Dermis blood vessel endothelial cell (primary cell): ENCODE data around the gene VN1R5. TPM values are rescaled to one million over a fixed set of nuclear protein-coding genes. Genes with fewer than 3 reads are reported as not detected.
"Not testable (repeated sequence)": the region's sequence is repeated elsewhere in the genome, so short reads cannot be mapped to it uniquely, and the experiment has no call there.

Experiments used
- DNase-seq: peaks from one replicate; pipeline ENCODE4 v3.0.0; 2010
- total RNA-seq: library from RNA; depleted of rRNA; stranded (reverse); fragments of >200 nt; gene quantifications from 2 replicates; pipeline ENCODE4 v1.2.3, GENCODE V29; 2014

Gene VN1R5
- not detected in 2 replicates for total RNA-seq

DNA sequence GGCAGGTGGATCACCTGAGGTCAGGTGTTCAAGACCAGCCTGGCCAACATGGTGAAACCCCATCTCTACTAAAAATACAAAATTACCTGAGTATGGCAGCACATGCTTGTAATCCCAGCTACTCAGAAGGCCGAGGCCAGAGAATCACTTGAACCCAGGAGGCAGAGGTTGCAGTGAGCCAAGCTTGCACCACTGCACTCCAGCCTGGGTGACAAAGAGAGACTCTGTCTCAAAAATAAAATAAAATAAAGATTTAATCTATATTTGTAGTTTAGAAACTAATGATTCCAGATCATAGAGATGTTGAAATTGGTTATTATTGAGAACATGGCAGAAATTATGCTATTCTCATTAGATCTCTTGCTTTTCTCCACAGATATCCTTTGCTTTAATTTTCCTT is at the start of gene VN1R5:
TSS of gene VN1R5 (plus strand) at position 301 of the 400 bp plus-strand sequence.
- DNase-seq = not testable (repeated sequence)

DNA sequence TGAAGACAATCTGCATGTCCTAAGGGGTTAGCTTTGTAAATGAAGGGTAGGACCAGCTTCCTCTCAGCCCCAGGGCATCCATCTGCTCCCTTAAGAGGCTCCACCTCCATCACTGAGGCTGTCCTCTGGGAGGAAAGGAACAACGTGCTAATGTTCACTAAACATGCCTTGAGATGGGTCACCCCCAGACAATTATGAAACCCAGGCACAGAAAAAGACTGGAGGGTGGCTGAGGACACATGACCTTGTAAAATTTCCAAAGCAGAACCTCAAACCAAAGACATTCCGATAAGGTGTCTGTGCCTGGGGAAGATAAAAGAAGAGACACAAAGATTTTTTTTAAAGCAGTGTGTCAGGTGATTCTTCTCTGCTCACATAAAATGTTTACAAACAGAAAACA is 46.5 kb upstream of the VN1R5 start:
- DNase-seq = peak; percentile 12

DNA sequence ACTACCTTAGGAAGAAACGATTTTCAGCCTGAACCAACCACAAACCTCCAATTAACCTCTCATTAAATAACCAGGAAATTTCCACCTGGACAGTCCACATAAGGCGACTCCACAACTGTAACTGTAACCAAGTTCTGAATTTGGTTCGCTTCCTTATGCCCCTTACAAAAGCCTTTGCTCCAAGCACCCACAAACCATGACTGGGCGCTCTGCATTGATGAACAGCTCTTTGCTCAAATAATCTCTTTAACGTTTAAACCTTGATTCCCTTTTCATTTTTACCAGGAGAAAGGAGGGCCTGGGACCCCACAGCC is 45.9 kb upstream of the VN1R5 start:
- DNase-seq = no peak

- peak; percentile 95 for DNase-seq
Observed at GRCh38 chr1:247210376-247211117, 45.3 kb upstream of the VN1R5 start.

DNA sequence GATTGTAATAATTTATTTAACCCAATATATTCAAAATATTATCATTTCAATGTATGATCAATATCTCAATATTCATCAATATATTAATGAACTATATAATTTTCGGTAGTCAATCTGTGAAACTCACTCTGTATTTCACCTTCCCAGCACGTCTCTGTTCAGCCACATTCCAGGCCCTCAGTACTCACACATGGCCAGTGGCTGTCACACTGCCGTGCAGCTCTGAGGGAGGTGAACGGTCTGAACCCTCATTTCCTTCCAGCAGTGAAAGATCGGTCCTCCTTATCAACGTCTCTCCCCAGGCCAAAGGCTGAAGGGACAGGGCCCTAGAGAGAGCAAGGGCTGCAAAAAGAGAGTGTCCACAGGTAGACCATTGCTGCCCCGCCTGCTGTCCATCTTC is 44.5 kb upstream of the VN1R5 start:
- DNase-seq = no peak

DNA sequence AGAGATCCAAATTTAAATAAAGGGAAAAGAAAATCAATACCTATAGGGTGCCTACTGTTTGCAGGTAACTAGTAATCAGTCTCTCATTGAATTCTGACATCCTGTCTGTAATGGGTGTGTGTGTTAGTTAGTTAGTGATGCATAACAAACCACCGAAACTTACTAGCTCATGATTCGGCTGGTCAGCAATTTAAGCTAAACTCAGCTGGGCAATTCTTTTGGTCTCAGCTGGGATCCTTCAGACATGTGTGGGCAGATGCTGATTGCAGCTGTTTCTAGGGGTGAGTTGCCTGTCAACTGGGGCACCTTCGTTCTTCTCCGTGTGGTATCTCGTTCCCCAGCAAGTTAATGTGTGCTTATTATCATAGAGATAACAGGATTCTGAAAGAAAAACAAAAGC is 43.9 kb upstream of the VN1R5 start:
- no peak for DNase-seq

DNA sequence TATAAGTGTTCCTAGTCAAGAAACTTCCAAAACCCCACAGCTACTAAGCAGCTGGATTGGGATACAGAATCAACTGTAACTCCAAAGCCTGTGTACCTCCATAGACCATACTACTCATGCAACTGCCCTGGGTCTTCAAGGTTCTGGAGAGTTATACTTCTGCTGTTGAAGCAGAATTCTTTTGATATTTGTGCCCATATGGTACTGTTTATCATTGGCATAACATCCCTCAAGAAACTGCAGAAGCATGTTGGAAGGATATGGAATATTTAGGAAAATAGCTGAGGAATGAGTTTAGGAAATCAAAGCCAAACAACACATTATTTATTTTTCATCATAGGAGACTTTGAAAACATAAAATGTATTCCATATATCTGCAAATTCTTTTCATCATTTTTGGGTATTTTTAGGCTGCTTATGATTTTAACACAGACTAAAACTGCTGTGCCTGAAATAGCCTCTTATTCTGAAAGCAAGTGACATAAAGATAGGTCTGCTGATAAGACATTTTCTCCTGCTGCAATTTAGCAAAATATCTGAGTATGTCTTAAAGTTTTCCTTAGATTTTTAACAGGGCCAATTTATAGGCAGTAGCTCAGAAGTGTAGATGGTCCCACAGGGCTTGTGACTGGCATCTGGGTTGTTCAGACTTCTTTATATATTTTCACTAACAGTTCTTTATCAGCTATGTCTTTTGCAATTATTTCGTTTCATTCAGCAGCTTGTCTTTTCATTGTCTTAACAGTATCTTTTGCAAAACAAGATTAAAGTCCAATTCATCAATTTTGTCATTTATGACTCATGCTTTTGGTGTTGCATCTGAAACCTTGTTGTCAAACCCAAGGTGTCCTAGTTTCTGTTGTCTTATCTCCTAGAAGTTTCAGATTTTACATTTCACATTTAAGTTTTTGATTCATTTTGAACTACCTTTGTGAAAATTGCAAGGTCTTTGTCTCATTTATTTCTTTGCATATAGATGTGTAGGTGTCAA is 43.0 kb upstream of the VN1R5 start:
- no peak for DNase-seq

GRCh38 chr1:247216261-247216660 is 39.6 kb upstream of the VN1R5 start:
- no peak for DNase-seq

GRCh38 chr1:247218121-247218651 is 37.7 kb upstream of the VN1R5 start:
- no peak for DNase-seq

- not testable (repeated sequence) for DNase-seq
Observed at GRCh38 chr1:247220280-247220679, 35.6 kb upstream of the VN1R5 start.

GRCh38 chr1:247222840-247223239 is 33.0 kb upstream of the VN1R5 start:
- DNase-seq = no peak

- no peak for DNase-seq
Observed at GRCh38 chr1:247224822-247225221, 31.1 kb upstream of the VN1R5 start.

GRCh38 chr1:247228133-247228532 is 27.7 kb upstream of the VN1R5 start:
- DNase-seq = peak; percentile 30

GRCh38 chr1:247241691-247242090 is 14.2 kb upstream of the VN1R5 start:
- DNase-seq = no peak

- no peak for DNase-seq
Observed at GRCh38 chr1:247243524-247244137, 12.2 kb upstream of the VN1R5 start.

DNA sequence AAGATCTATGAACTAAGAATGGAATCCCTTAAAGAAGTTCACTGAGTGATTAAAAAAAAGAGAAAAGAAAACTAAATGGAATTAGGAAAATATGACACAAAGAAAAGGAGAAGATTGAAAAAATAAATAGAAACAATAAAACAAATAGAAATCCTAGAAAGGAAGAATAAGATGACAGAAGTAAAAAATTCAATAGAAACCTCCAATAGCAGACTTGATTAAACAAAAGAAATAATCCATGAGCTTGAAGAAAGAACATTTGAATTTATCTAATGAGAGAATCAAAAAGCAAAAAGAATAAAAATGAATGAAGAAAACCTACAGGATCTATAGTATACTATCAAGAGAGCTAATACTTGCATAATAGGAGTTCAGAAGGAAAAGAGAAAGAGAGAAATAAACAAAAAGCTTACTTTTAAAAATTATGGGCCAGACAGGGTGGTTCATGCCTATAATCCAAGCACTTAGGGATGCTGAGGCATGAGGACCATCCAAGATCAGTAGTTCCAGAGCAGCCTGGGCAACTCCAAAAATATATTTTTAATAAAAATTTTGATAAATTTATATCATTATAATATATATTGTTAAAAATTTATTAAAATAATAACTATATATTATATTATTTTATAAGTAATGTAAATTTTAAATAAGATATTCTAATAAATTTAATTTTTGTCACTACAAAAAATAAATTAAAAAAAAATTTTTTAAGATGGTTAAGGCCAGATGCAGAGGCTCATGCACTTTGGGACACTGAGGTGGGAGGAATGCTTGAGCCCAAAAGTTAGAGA is 9.4 kb upstream of the VN1R5 start:
- no peak for DNase-seq

DNA sequence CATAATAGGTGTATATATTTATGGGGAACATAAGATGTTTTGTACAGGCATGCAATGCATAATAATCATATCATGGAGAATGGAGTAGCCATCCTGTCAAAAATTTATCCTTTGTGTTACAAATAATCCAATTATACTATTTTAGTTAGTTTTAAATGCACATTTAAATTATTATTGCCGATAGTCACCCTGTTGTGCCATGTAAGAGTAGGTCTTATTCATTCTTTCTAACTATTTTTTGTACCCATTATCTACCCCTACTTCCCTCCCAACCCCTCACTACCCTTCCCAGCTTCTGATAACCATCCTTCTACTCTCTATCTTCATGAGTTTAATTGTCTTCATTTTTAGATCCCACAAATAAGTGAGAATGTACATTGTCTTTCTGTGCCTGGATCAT is 8.3 kb upstream of the VN1R5 start:
- DNase-seq = no peak

- DNase-seq = no peak
Observed at GRCh38 chr1:247266053-247266452, 10.2 kb downstream of the VN1R5 start.

DNA sequence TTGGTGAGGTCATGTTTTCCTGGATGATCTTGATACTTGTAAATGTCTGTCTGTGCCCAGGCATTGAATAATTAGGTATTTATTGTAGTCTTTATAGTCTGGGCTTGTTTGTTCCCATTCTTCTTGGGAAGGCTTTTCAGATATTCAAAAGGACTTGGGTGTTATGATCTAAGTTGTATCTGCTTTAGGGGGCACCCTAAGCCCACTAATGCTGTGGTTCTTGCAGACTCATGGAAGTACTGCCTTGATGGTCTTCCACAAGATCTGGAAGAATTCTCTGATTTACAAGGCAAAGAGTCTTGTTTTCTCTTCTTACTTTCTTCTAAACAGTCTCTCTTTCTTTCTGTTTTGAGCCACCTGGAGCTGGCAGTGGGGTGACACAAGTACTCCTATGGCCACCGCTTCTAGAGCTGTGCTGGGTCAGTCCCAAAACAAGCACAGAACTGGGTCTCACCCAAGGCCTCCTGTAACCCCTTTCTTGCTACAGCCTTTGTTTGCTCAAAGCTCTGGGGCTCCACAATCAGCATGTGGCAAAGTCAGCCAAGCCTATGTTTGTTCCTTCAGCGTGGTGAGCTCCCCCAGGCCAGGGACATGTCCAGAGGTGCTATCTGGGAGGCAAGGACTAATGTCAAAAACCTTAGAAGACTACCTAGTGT is 12.6 kb downstream of the VN1R5 start:
- DNase-seq = no peak

DNA sequence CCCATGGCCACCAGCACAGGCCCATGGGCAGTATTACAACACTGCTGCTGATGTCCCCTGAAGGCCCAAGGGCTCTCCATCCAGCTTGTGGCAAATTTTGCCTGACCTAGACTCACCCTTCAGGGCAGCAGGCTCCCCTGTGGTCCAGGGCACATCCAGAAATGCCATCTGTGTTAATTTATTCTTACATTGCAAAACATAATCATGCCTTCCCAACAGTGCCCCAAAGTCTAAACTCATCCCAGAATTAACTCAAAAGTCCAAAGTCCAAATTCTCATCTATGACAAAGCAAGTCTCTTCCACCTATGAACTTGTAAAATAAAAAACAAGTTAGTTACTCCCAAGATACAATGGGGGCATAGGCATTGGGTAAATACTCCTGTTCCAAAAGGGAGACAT is 13.3 kb downstream of the VN1R5 start:
- no peak for DNase-seq

DNA sequence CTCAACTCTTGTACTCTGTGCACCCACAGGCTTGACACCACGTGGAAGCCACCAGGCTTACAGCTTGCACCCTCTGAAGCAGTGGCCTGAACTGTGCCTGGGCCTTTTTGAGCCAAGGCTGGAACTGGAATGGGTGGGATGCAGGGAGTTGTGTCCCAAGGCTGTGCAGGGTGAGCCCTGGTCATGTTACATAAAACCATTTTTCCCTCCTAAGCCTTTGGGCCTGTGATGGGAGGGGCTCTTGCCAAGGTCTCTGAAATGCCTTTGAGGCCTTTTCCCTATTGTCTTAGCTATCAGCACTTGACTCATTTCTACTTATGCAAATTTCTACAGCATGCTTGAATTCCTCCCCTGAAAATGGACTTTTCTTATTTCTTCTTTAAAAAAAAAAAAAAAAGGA is 14.1 kb downstream of the VN1R5 start:
- no peak for DNase-seq

GRCh38 chr1:247273013-247273412 is 17.1 kb downstream of the VN1R5 start:
- DNase-seq = no peak
